SK-N-MC (cell line): Measurements from ENCODE around the gene CCHCR1.

ENCODE experiments used
- EZH2 ChIP-seq: fragments of 200-600 bp; sonication (generic); IDR thresholded peaks from one replicate; pipeline ENCODE4 v1.6.1; 2017; ENCODE audit warnings: antibody characterized with exemption
- FOXP2 ChIP-seq: optimal IDR thresholded peaks from 2 replicates; pipeline ENCODE3; 2011; ENCODE audit warnings: mild to moderate bottlenecking, moderate library complexity; ENCODE audit not compliant: insufficient read depth; ENCODE audit errors: extremely low read length, control extremely low read depth
- POLR2AphosphoS5 ChIP-seq: IDR thresholded peaks from 2 replicates; pipeline ENCODE4 v1.6.1; 2012; ENCODE audit warnings: mild to moderate bottlenecking, low read depth, low read length, borderline replicate concordance

GRCh38 chr6:31187780-31188194, 30.2 kb upstream of the CCHCR1 start:
- no peak for TF ChIP-seq EZH2
- TF ChIP-seq POLR2AphosphoS5, result no peak
- no peak for TF ChIP-seq FOXP2
